Esophagus (tissue), 2 donors: ENCODE measurements around the gene TMEM220. TPM values are rescaled to one million over a fixed set of nuclear protein-coding genes. Genes with fewer than 3 reads are reported as not detected.

Experiments used
- H3K27ac ChIP-seq, 2 donors: one replicate each; pipeline ENCODE4 v1.5.1; 2013; ENCODE audit warnings: low read depth in 2 of 2, mild to moderate bottlenecking in 2 of 2, inconsistent platforms in 1 of 2, low read length in 1 of 2, moderate library complexity in 1 of 2
- H3K27me3 ChIP-seq, 2 donors: one replicate each; pipeline ENCODE4 v1.6.1; 2013; ENCODE audit warnings: low read length in 2 of 2, control low read depth in 1 of 2, mild to moderate bottlenecking in 1 of 2; ENCODE audit not compliant: insufficient read depth in 2 of 2, control insufficient read depth in 1 of 2
- H3K36me3 ChIP-seq, 2 donors: one replicate each; pipeline ENCODE4 v1.6.1; 2013; ENCODE audit warnings: low read length in 1 of 2; ENCODE audit not compliant: control insufficient read depth in 2 of 2, insufficient read depth in 2 of 2
- H3K4me1 ChIP-seq, 2 donors: one replicate each; pipeline ENCODE4 v1.6.1; 2013; ENCODE audit warnings: low read length in 1 of 2; ENCODE audit not compliant: control insufficient read depth in 2 of 2, insufficient read depth in 2 of 2
- H3K4me3 ChIP-seq, 2 donors: one replicate each; pipeline ENCODE4 v1.5.1; 2013; ENCODE audit warnings: low read length in 2 of 2, mild to moderate bottlenecking in 2 of 2, low read depth in 1 of 2, moderate library complexity in 1 of 2
- H3K9me3 ChIP-seq, 2 donors: one replicate each; pipeline ENCODE4 v1.6.1; 2013; ENCODE audit warnings: mild to moderate bottlenecking in 2 of 2, low read depth in 1 of 2, low read length in 1 of 2, moderate library complexity in 1 of 2; ENCODE audit not compliant: control insufficient read depth in 2 of 2, insufficient read depth in 1 of 2
- WGBS, 2 donors: extraction: QIAGEN DNeasy Blood & Tissue Kit; methylation state at CpG; one replicate each; pipeline ENCODE4 v1.1.7; 2013; 5-methylcytosine and 5-hydroxymethylcytosine counted together
- polyA plus RNA-seq, 2 donors: library from polyadenylated mRNA; stranded (reverse); fragments of 200-250 nt; gene quantifications; one replicate each; pipeline ENCODE4 v1.2.3, GENCODE V29; 2013
- donor health status: healthy with polysubstance abuse.
- donor health status: Bipolar disorder and iron deficiency.

The TMEM220 gene
- polyA plus RNA-seq, 2 donors: 6.3 to 6.9 TPM

GRCh38 chr17:10687499-10687898 lies 42.3 kb downstream of the TMEM220 start:
- Histone ChIP-seq H3K36me3 (peaks cover 4 to 12% of the 10 kb centered on the region in 2 donors), H3K27ac (no peak overlapping the region), H3K4me3 (no peak overlapping the region), H3K9me3 (no peaks in the 10 kb centered on the region), H3K27me3 (no peaks in the 10 kb centered on the region), H3K4me1 (no peaks in the 10 kb centered on the region)
- WGBS, 2 donors: 77 to 93% methylated on average over 2 of the region's 2 CpGs

- H3K9me3 ChIP-seq: no peaks in the 10 kb centered on the region
- H3K27ac ChIP-seq: no peak overlapping the region
- 65 to 77% methylated on average over 2 of the region's 2 CpGs for WGBS, 2 donors
- no peaks in the 10 kb centered on the region for H3K4me1 ChIP-seq
- no peak overlapping the region for H3K4me3 ChIP-seq
- no peaks in the 10 kb centered on the region for H3K27me3 ChIP-seq
- peaks cover 5 to 15% of the 10 kb centered on the region in 2 donors for H3K36me3 ChIP-seq
Measured at GRCh38 chr17:10683853-10684252, 46.0 kb downstream of the TMEM220 start.

GRCh38 chr17:10681866-10682446 lies 47.9 kb downstream of the TMEM220 start:
- H3K36me3 ChIP-seq: peaks cover 5 to 15% of the 10 kb centered on the region in 2 donors

GRCh38 chr17:10674704-10675103 lies 55.1 kb downstream of the TMEM220 start:
- Histone ChIP-seq H3K27ac (no peak overlapping the region), H3K27me3 (no peaks in the 10 kb centered on the region), H3K36me3 (peaks cover 0 to 8% of the 10 kb centered on the region in 2 donors), H3K4me1 (no peaks in the 10 kb centered on the region), H3K4me3 (no peak overlapping the region), H3K9me3 (no peaks in the 10 kb centered on the region)
- WGBS, 2 donors: 93% methylated on average over 4 of the region's 4 CpGs

More at GRCh38 chr17:10681866-10682446, 47.9 kb downstream of the TMEM220 start:
- 79 to 85% methylated on average over 7 of the region's 7 CpGs for WGBS, 2 donors
- Histone ChIP-seq H3K4me1 (no peaks in the 10 kb centered on the region), H3K27ac (no peak overlapping the region), H3K27me3 (no peaks in the 10 kb centered on the region), H3K4me3 (no peak overlapping the region), H3K9me3 (no peaks in the 10 kb centered on the region)

- no peaks in the 10 kb centered on the region for H3K9me3 ChIP-seq
- no peaks in the 10 kb centered on the region for H3K27me3 ChIP-seq
- no peaks in the 10 kb centered on the region for H3K4me1 ChIP-seq
- H3K36me3 ChIP-seq: peaks cover 0 to 8% of the 10 kb centered on the region in 2 donors
- no peak overlapping the region for H3K4me3 ChIP-seq
- 93 to 95% methylated on average over 12 of the region's 12 CpGs for WGBS, 2 donors
- no peak overlapping the region for H3K27ac ChIP-seq
Measured at GRCh38 chr17:10673312-10673711, 56.5 kb downstream of the TMEM220 start.

GRCh38 chr17:10668775-10669174 lies 61.0 kb downstream of the TMEM220 start:
- H3K27me3 ChIP-seq: no peaks in the 10 kb centered on the region
- no peaks in the 10 kb centered on the region for H3K9me3 ChIP-seq
- WGBS, 2 donors: 47 to 52% methylated on average over 1 of the region's 1 CpG
- no peaks in the 10 kb centered on the region for H3K36me3 ChIP-seq
- H3K27ac ChIP-seq: no peak overlapping the region
- no peaks in the 10 kb centered on the region for H3K4me1 ChIP-seq
- no peak overlapping the region for H3K4me3 ChIP-seq

GRCh38 chr17:10666906-10667305 lies 62.9 kb downstream of the TMEM220 start:
- no peak overlapping the region for H3K27ac ChIP-seq
- no peaks in the 10 kb centered on the region for H3K27me3 ChIP-seq
- no peaks in the 10 kb centered on the region for H3K36me3 ChIP-seq
- 80 to 84% methylated on average over 5 of the region's 5 CpGs for WGBS, 2 donors
- H3K4me3 ChIP-seq: no peak overlapping the region
- no peaks in the 10 kb centered on the region for H3K9me3 ChIP-seq
- no peaks in the 10 kb centered on the region for H3K4me1 ChIP-seq

GRCh38 chr17:10664571-10664970 lies 65.3 kb downstream of the TMEM220 start:
- Histone ChIP-seq H3K36me3 (peaks cover 0 to 5% of the 10 kb centered on the region in 2 donors), H3K4me1 (no peaks in the 10 kb centered on the region), H3K27me3 (no peaks in the 10 kb centered on the region), H3K27ac (no peak overlapping the region), H3K9me3 (no peaks in the 10 kb centered on the region), H3K4me3 (no peak overlapping the region)
- WGBS, 2 donors: 86 to 88% methylated on average over 9 of the region's 9 CpGs
